ENCODE measurements around the gene SHF. TPM values are rescaled to one million over a fixed set of nuclear protein-coding genes. Genes with fewer than 3 reads are reported as not detected.

Gene SHF, protein sequence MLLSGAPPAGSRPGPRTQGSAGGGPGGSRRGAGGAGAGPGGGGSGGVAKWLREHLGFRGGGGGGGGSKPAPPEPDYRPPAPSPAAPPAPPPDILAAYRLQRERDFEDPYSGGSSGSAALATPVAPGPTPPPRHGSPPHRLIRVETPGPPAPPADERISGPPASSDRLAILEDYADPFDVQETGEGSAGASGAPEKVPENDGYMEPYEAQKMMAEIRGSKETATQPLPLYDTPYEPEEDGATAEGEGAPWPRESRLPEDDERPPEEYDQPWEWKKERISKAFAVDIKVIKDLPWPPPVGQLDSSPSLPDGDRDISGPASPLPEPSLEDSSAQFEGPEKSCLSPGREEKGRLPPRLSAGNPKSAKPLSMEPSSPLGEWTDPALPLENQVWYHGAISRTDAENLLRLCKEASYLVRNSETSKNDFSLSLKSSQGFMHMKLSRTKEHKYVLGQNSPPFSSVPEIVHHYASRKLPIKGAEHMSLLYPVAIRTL
- total RNA-seq = 1.8 TPM in 2 replicates

DNA sequence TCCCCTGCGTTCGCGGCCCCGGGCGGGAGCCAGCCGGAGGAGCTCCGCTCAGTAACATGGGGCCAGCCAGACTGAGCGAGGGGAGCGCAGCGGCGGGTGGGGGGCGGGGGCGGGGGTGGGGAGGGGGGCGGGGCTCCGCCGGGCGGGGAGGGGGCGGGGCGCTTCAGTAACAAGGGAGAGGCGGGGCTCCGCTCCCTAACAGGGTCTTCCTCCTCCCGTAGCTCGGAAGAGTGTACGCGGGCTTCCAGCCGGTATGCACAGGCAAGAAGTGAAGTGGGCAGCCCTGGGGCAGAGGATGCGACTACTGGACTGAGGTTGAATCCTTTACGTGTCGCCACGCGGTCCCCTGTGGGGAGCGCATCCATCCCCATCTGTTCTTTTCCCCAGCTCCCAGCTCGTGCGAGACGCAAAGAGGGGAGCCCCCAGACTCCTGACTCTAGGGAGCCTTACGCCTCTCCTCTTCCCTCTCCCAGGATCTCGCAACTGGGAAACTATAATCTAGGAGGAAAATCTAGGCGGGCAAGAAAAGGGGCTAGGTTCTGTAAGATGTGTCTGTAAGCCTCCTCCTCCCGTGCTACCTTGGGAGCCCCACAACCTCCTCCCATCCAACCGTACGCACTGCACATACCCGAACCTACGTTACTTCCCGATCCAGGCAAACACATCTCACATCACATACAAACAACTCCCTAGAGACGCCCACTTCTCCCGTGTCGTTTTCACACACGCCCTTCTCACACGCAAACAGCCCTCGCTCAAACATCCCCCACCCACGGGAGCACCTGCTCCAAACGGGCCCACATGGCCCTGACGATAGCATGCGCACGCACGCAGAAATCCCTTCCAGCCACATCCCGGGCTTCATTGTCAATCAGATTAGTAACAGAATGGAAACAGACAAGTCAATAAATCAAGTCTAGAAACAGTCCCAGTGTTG, at the start of gene SHF:
Gene SHF (minus strand): TSS at position 73 of the 937 bp plus-strand sequence. CDS start 15 bp downstream, at position 58.

DNA sequence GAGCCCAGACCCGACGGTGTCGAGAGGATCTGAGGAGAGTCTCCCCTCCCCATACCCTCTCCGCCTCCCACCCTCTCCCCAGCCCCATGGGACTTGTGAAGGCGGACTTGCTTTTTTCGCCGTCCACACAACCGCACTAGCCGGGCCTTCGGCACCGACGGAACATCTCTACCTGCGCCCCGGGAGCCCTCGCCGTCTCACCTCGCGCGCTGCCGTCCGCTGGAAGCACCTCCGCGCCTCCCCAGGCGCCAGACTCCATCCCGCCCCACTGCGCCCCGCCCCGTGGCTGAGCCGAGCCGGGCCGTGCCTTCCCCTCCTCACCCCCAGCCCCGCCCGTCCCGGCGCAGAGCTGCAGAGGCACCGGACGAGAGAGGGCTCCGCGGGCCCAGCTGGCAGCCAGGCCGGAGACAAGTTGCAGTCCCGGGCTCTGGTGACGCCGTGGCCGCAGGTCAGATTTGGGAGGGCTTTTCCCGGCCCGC, 58.1 kb downstream of the SHF start, which contains the start of the genes DUOX1 and DUOXA1:
Gene DUOX1 (plus strand): TSS at position 344 of the 479 bp plus-strand sequence. CDS start 1,973 bp downstream, outside the sequence.
Gene DUOXA1 (minus strand): TSS at position 229 of the 479 bp plus-strand sequence. CDS start 6,865 bp downstream, outside the sequence.

Other genes with a start within 250 kb of the SHF start
- not detected in 2 replicates for gene TERB2, start 231.3 kb downstream of the SHF start, total RNA-seq
- 14.2 and 14.7 TPM in 2 replicates for gene SORD, start 164.8 kb downstream of the SHF start, total RNA-seq
- not detected in 2 replicates for gene DUOX2, start 73.8 kb downstream of the SHF start, total RNA-seq
- gene DUOXA2, start 73.6 kb downstream of the SHF start, total RNA-seq = not detected in 2 replicates
- gene DUOXA1, start 58.1 kb downstream of the SHF start, total RNA-seq = not detected in 2 replicates
- gene DUOX1, start 58.0 kb downstream of the SHF start, total RNA-seq = not detected in 2 replicates
- gene SLC28A2, start 64.3 kb upstream of the SHF start, total RNA-seq = not detected in 2 replicates
- gene GATM, start 190.6 kb upstream of the SHF start, total RNA-seq = 0.28 and 0.45 TPM in 2 replicates

Data from endothelial cell of coronary artery (primary cell).